ENCODE measurements around the gene IPMK.

GRCh38 chr10:58291538-58292174, 24.0 kb upstream of the IPMK start:
- TF ChIP-seq EZH2phosphoT487 (conservative IDR thresholded peaks at IDR 0.05; ENCODE audit: low read length) = no peak
- peak; percentile 56 for TF ChIP-seq CTCF (IDR thresholded peaks at IDR 0.05; ENCODE audit: insufficient read depth, low read length, poor library complexity, severe bottlenecking)
